Neuronal stem cell (in vitro differentiated cells): ENCODE results near the gene MAP3K19.

Source experiments
- DNase-seq: peaks from one replicate; pipeline ENCODE4 v3.0.0-alpha.2; 2013; ENCODE audit warnings: low spot score
- H2AFZ ChIP-seq: one replicate; pipeline ENCODE4 v1.6.1; 2013; ENCODE audit warnings: mild to moderate bottlenecking, low read length, inconsistent platforms
- H2AK5ac ChIP-seq: 2 replicates; pipeline ENCODE4 v1.6.1; 2013; ENCODE audit warnings: low read depth, mild to moderate bottlenecking, inconsistent platforms, low read length, moderate library complexity, mixed read lengths
- H2BK120ac ChIP-seq: 2 replicates; pipeline ENCODE4 v1.6.1; 2013; ENCODE audit warnings: low read depth, mild to moderate bottlenecking, inconsistent platforms, low read length, moderate library complexity, mixed read lengths
- H2BK12ac ChIP-seq: one replicate; pipeline ENCODE4 v1.6.1; 2013; ENCODE audit warnings: low read length, inconsistent platforms
- H2BK15ac ChIP-seq: 2 replicates; pipeline ENCODE4 v1.6.1; 2013; ENCODE audit warnings: mild to moderate bottlenecking, low read length, inconsistent platforms, mixed read lengths
- H2BK5ac ChIP-seq: one replicate; pipeline ENCODE4 v1.6.1; 2013; ENCODE audit warnings: inconsistent platforms, mild to moderate bottlenecking, low read length, moderate library complexity
- H3K14ac ChIP-seq: one replicate; pipeline ENCODE4 v1.6.1; 2013; ENCODE audit warnings: low read length, inconsistent platforms
- H3K18ac ChIP-seq: 2 replicates; pipeline ENCODE4 v1.6.1; 2013; ENCODE audit warnings: low read length, inconsistent platforms
- H3K23ac ChIP-seq: 2 replicates; pipeline ENCODE4 v1.6.1; 2013; ENCODE audit warnings: low read depth, mild to moderate bottlenecking, mixed read lengths, low read length, inconsistent platforms; ENCODE audit not compliant: poor library complexity
- H3K27ac ChIP-seq: replicated peaks from 3 replicates; pipeline ENCODE4 v1.5.1; 2013; ENCODE audit warnings: low read length, inconsistent platforms
- H3K27me3 ChIP-seq, 3 experiments: 2 replicates each; pipeline ENCODE4 v1.6.1; 2013; ENCODE audit warnings: low read length in 3 of 3, mild to moderate bottlenecking in 2 of 3, inconsistent platforms in 1 of 3, low read depth in 1 of 3, mixed read lengths in 1 of 3, moderate library complexity in 1 of 3; ENCODE audit not compliant: control insufficient read depth in 3 of 3, insufficient read depth in 3 of 3
- H3K36me3 ChIP-seq, 2 donors: replicated peaks in 1 of 2; 2 replicates each; pipeline ENCODE4 v1.6.1; 2013; ENCODE audit warnings: low read length in 2 of 2; ENCODE audit not compliant: control insufficient read depth in 2 of 2, insufficient read depth in 2 of 2
- H3K4ac ChIP-seq: 2 replicates; pipeline ENCODE4 v1.6.1; 2013; ENCODE audit warnings: inconsistent platforms, mild to moderate bottlenecking, low read length, moderate library complexity
- H3K4me1 ChIP-seq, 2 donors: 1 replicate in 1 of 2; 2 replicates in 1 of 2; pipeline ENCODE4 v1.6.1; 2013; ENCODE audit warnings: low read length in 2 of 2, low read depth in 1 of 2; ENCODE audit not compliant: control insufficient read depth in 2 of 2, insufficient read depth in 1 of 2
- H3K4me2 ChIP-seq: one replicate; pipeline ENCODE4 v1.6.1; 2013; ENCODE audit warnings: mild to moderate bottlenecking, low read length, inconsistent platforms; ENCODE audit not compliant: insufficient read depth, poor library complexity, severe bottlenecking
- H3K4me3 ChIP-seq, 2 donors: 2 replicates each; pipeline ENCODE4 v1.5.1; 2013; ENCODE audit warnings: low read length in 2 of 2, mild to moderate bottlenecking in 2 of 2, inconsistent platforms in 1 of 2, moderate library complexity in 1 of 2
- H3K79me1 ChIP-seq: one replicate; pipeline ENCODE4 v1.6.1; 2013; ENCODE audit warnings: low read depth, mild to moderate bottlenecking, inconsistent platforms, low read length, moderate library complexity
- H3K9ac ChIP-seq: one replicate; pipeline ENCODE4 v1.6.1; 2013; ENCODE audit warnings: mild to moderate bottlenecking, low read depth, low read length, inconsistent platforms; ENCODE audit not compliant: poor library complexity
- H3K9me3 ChIP-seq, 2 donors: replicated peaks in 1 of 2; 2 replicates each; pipeline versions ENCODE3 to v1.6.1; 2013; ENCODE audit warnings: low read length in 2 of 2, mild to moderate bottlenecking in 2 of 2, inconsistent platforms in 1 of 2, low read depth in 1 of 2, mixed read lengths in 1 of 2, moderate library complexity in 1 of 2; ENCODE audit not compliant: control insufficient read depth in 2 of 2, insufficient read depth in 1 of 2
- H4K8ac ChIP-seq: one replicate; pipeline ENCODE4 v1.6.1; 2013; ENCODE audit warnings: low read depth, mild to moderate bottlenecking, inconsistent platforms, low read length, moderate library complexity
- H4K91ac ChIP-seq: one replicate; pipeline ENCODE4 v1.6.1; 2013; ENCODE audit warnings: low read length, low read depth, mild to moderate bottlenecking, inconsistent platforms; ENCODE audit not compliant: poor library complexity
- WGBS, 2 donors: extraction: QIAGEN DNeasy Blood & Tissue Kit; methylation state at CpG; one replicate each; pipeline ENCODE4 v1.1.7; 2013; ENCODE audit warnings: missing lambda C conversion rate in 2 of 2, mixed read lengths in 1 of 2; ENCODE audit not compliant: insufficient read length in 2 of 2, insufficient replicate concordance in 1 of 2; ENCODE audit errors: extremely low coverage in 2 of 2; 5-methylcytosine and 5-hydroxymethylcytosine counted together

MAP3K19 gene

GRCh38 chr2:134934641-134935040, 112.6 kb downstream of the MAP3K19 start:
- Histone ChIP-seq H2AK5ac (no peak overlapping the region), H3K23ac (no peak overlapping the region), H2BK12ac (no peak overlapping the region), H2BK15ac (no peak overlapping the region), H4K91ac (no peak overlapping the region), H2BK5ac (no peak overlapping the region), H3K9ac (no peak overlapping the region), H3K18ac (no peak overlapping the region), H3K4me1 (no peaks in the 10 kb centered on the region), H3K79me1 (no peaks in the 10 kb centered on the region), H3K14ac (no peak overlapping the region), H3K9me3 (no peaks in the 10 kb centered on the region), H4K8ac (no peak overlapping the region), H3K27ac (no peak overlapping the region), H3K4me3 (no peak overlapping the region), H3K36me3 (peaks cover 0 to 89% of the 10 kb centered on the region in 2 donors), H3K4ac (no peak overlapping the region), H3K4me2 (no peak overlapping the region), H2AFZ (no peak overlapping the region), H2BK120ac (no peak overlapping the region), H3K27me3 (no peaks in the 10 kb centered on the region)
- WGBS, 2 donors, result no CpG with 5 or more reads among the region's 1 CpG
- no peak for DNase-seq

DNA sequence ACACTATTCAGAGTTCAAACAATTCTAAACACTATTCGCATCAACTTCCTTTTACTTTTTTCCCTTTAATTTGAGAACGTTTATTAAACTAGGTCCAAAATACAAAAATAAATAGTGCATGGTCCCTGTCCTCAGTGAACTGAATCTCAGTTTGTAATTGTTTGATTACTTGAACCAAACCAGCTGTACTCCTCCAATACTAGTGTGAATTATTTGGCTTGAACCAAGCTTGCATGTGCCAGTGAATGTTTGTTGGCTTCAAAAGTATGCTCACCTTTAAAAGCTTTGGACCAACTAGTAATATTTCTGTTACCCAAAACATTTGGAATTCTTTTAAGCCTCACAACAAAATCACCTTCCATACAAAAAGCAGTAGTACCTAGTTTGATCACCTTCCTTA, 113.1 kb downstream of the MAP3K19 start:
- Histone ChIP-seq H3K4me2 (no peak overlapping the region), H4K91ac (no peak overlapping the region), H2AFZ (no peak overlapping the region), H3K18ac (no peak overlapping the region), H3K27ac (no peak overlapping the region), H3K23ac (no peak overlapping the region), H3K4ac (no peak overlapping the region), H3K9me3 (no peaks in the 10 kb centered on the region), H3K79me1 (no peaks in the 10 kb centered on the region), H3K9ac (no peak overlapping the region), H3K4me3 (no peak overlapping the region), H2BK15ac (no peak overlapping the region), H2BK12ac (no peak overlapping the region), H3K14ac (no peak overlapping the region), H3K4me1 (no peaks in the 10 kb centered on the region), H2BK5ac (no peak overlapping the region), H2BK120ac (no peak overlapping the region), H3K36me3 (peaks cover 0 to 85% of the 10 kb centered on the region in 2 donors), H3K27me3 (no peaks in the 10 kb centered on the region), H2AK5ac (no peak overlapping the region), H4K8ac (no peak overlapping the region)
- WGBS, 2 donors, result 100% methylated on average over 2 of the region's 2 CpGs; no CpG with 5 or more reads in 1 of the 2 donors
- no peak for DNase-seq

GRCh38 chr2:134933732-134934131, 113.5 kb downstream of the MAP3K19 start:
- Histone ChIP-seq H3K4ac (no peak overlapping the region), H3K18ac (no peak overlapping the region), H3K23ac (no peak overlapping the region), H2AK5ac (no peak overlapping the region), H3K4me2 (no peak overlapping the region), H3K4me3 (no peak overlapping the region), H3K27me3 (no peaks in the 10 kb centered on the region), H3K14ac (no peak overlapping the region), H3K9me3 (no peaks in the 10 kb centered on the region), H2BK12ac (no peak overlapping the region), H3K36me3 (peaks cover 0 to 85% of the 10 kb centered on the region in 2 donors), H2BK120ac (no peak overlapping the region), H3K4me1 (no peaks in the 10 kb centered on the region), H2BK15ac (no peak overlapping the region), H3K79me1 (no peaks in the 10 kb centered on the region), H4K8ac (no peak overlapping the region), H3K27ac (no peak overlapping the region), H2BK5ac (no peak overlapping the region), H2AFZ (no peak overlapping the region), H4K91ac (no peak overlapping the region), H3K9ac (no peak overlapping the region)
- no peak for DNase-seq
- no CpG with 5 or more reads among the region's 1 CpG for WGBS, 2 donors

- Histone ChIP-seq H3K14ac (no peak overlapping the region), H2BK15ac (no peak overlapping the region), H4K8ac (no peak overlapping the region), H3K4ac (no peak overlapping the region), H3K36me3 (peaks cover 0 to 84% of the 10 kb centered on the region in 2 donors), H3K18ac (no peak overlapping the region), H3K4me1 (no peaks in the 10 kb centered on the region), H3K9ac (no peak overlapping the region), H2BK120ac (no peak overlapping the region), H2BK12ac (no peak overlapping the region), H3K9me3 (no peaks in the 10 kb centered on the region), H3K79me1 (no peaks in the 10 kb centered on the region), H3K23ac (no peak overlapping the region), H3K4me2 (no peak overlapping the region), H3K27ac (no peak overlapping the region), H2AK5ac (no peak overlapping the region), H2BK5ac (no peak overlapping the region), H4K91ac (no peak overlapping the region), H3K27me3 (no peaks in the 10 kb centered on the region), H3K4me3 (no peak overlapping the region), H2AFZ (no peak overlapping the region)
- no CpG with 5 or more reads among the region's 3 CpGs for WGBS, 2 donors
- DNase-seq, result no peak
Measured at GRCh38 chr2:134932864-134933526, 114.3 kb downstream of the MAP3K19 start.
